Measurements from ENCODE around the gene SMARCA2.

GRCh38 chr9:1982074-1982473 is 33.1 kb upstream of the SMARCA2 start:
- TF ChIP-seq CTCF (IDR thresholded peaks at IDR 0.05) (no peak), POLR2A (IDR thresholded peaks at IDR 0.05) (no peak)
